Right cardiac atrium (tissue), 5 donors: ENCODE measurements around the gene GSE1. TPM values are rescaled to one million over a fixed set of nuclear protein-coding genes. Genes with fewer than 3 reads are reported as not detected.

Experiments used
- ATAC-seq, 2 donors: fragments of 200-7000 bp; cut with Tn5 transposase; one replicate each; pipeline versions ENCODE4 v1.8.0 to v1.9.1; 2020; ENCODE audit warnings: moderate library complexity in 2 of 2, mild to moderate bottlenecking in 1 of 2
- DNase-seq, 3 donors: peaks; one replicate each; pipeline ENCODE4 v3.0.0-alpha.2; 2020
- H3K27ac ChIP-seq: one replicate; pipeline ENCODE4 v1.5.1; 2013; ENCODE audit warnings: mild to moderate bottlenecking, low read length, control low read depth, moderate library complexity
- H3K27me3 ChIP-seq: one replicate; pipeline ENCODE4 v1.6.1; 2013; ENCODE audit not compliant: control insufficient read depth, insufficient read depth
- H3K4me1 ChIP-seq: one replicate; pipeline ENCODE4 v1.6.1; 2013; ENCODE audit warnings: low read length; ENCODE audit not compliant: control insufficient read depth, insufficient read depth
- H3K4me3 ChIP-seq: one replicate; pipeline ENCODE4 v1.5.1; 2013; ENCODE audit warnings: low read length, control low read depth
- H3K9me3 ChIP-seq: one replicate; pipeline ENCODE4 v1.6.1; 2013; ENCODE audit warnings: low read length; ENCODE audit not compliant: control insufficient read depth
- whole genome bisulfite sequencing: extraction: QIAGEN DNeasy Blood & Tissue Kit; methylation state at CpG from one replicate; pipeline ENCODE4 v1.1.7; 2013; 5-methylcytosine and 5-hydroxymethylcytosine counted together
- intact Hi-C, 4 donors: fragments of 100-400 bp; cut with DNase I; formaldehyde crosslinking; loops; one replicate each; pipeline versions ENCODE4 v1.11.0 to v1.14.0; 2022 to 2023
- polyA plus RNA-seq: library from polyadenylated mRNA; stranded (reverse); fragments of 200-250 nt; gene quantifications from one replicate; pipeline ENCODE4 v1.2.3, GENCODE V29; 2013
- total RNA-seq, 4 donors: library from RNA; stranded (reverse); fragmentation: NEBNext Ultra II Directional; extraction: Animal tissue kit (Norgen Biotek cat#: 25700); gene quantifications; one replicate each; pipeline ENCODE4 v1.2.1, GENCODE V29; 2021
- donor health status: healthy with polysubstance abuse.
- donor health status: DM: no; HTN: yes; CAD: no.
- donor health status: DM: no; HTN: no; CAD: no.
- donor health status: DM: no; HTN: yes; CAD: no; lungs with severe emphysema.
- donor health status: DM: yes; HTN: yes; CAD: no.

Gene GSE1
- total and polyA plus RNA-seq, 5 donors: 40.3 to 99.8 (median 87.6) TPM

GRCh38 chr16:85592700-85593493 lies 20.2 kb upstream of the GSE1 start:
- Histone ChIP-seq H3K27ac (no peak overlapping the region), H3K9me3 (no peaks in the 10 kb centered on the region), H3K4me1 (no peaks in the 10 kb centered on the region), H3K4me3 (no peak overlapping the region), H3K27me3 (no peaks in the 10 kb centered on the region)
- DNase-seq: peak in 1 of 3 donors; percentile 53
- peak; percentile 36 to 53 for ATAC-seq
- 79% methylated on average over 12 of the region's 12 CpGs for WGBS
- intact Hi-C loops: no loop called here

GRCh38 chr16:85593494-85594221 lies 19.5 kb upstream of the GSE1 start:
- no peaks in the 10 kb centered on the region for H3K27me3 ChIP-seq
- no peaks in the 10 kb centered on the region for H3K4me1 ChIP-seq
- no peak overlapping the region for H3K27ac ChIP-seq
- intact Hi-C loops: no loop called here
- no peak overlapping the region for H3K4me3 ChIP-seq
- WGBS: 73% methylated on average over 21 of the region's 21 CpGs
- H3K9me3 ChIP-seq: no peaks in the 10 kb centered on the region
- peak in 1 of 3 donors; percentile 49 for DNase-seq
- no peak for ATAC-seq

- intact Hi-C loops: no loop called here
- ATAC-seq (no peak), DNase-seq (no peak)
- Histone ChIP-seq H3K27me3 (no peaks in the 10 kb centered on the region), H3K9me3 (no peaks in the 10 kb centered on the region), H3K4me3 (no peak overlapping the region), H3K27ac (no peak overlapping the region), H3K4me1 (no peaks in the 10 kb centered on the region)
- WGBS: 82% methylated on average over 24 of the region's 24 CpGs
Measured at GRCh38 chr16:85594273-85594977, 18.7 kb upstream of the GSE1 start.

GRCh38 chr16:85594978-85595661 lies 18.0 kb upstream of the GSE1 start:
- peaks cover 4% of the 10 kb centered on the region for H3K4me1 ChIP-seq
- DNase-seq (no peak), ATAC-seq (no peak)
- no peaks in the 10 kb centered on the region for H3K9me3 ChIP-seq
- no peaks in the 10 kb centered on the region for H3K27me3 ChIP-seq
- WGBS: 88% methylated on average over 11 of the region's 11 CpGs
- H3K4me3 ChIP-seq: no peak overlapping the region
- intact Hi-C loops: no loop called here
- H3K27ac ChIP-seq: no peak overlapping the region

GRCh38 chr16:85595812-85596502 lies 17.2 kb upstream of the GSE1 start:
- Histone ChIP-seq H3K4me3 (no peak overlapping the region), H3K27me3 (no peaks in the 10 kb centered on the region), H3K4me1 (peaks cover 5% of the 10 kb centered on the region), H3K9me3 (no peaks in the 10 kb centered on the region), H3K27ac (no peak overlapping the region)
- intact Hi-C loops: no loop called here
- ATAC-seq (no peak), DNase-seq (no peak)
- WGBS: 95% methylated on average over 18 of the region's 18 CpGs

GRCh38 chr16:85598141-85598540 lies 15.0 kb upstream of the GSE1 start:
- no peaks in the 10 kb centered on the region for H3K27me3 ChIP-seq
- no peak for DNase-seq
- no peaks in the 10 kb centered on the region for H3K9me3 ChIP-seq
- no peak overlapping the region for H3K27ac ChIP-seq
- ATAC-seq: no peak
- 90% methylated on average over 8 of the region's 8 CpGs for WGBS
- intact Hi-C loops: no loop called here
- H3K4me3 ChIP-seq: no peak overlapping the region
- H3K4me1 ChIP-seq: peaks cover 13% of the 10 kb centered on the region

GRCh38 chr16:85600078-85600477 lies 13.0 kb upstream of the GSE1 start:
- ATAC-seq (peak in 1 of 2 donors; percentile 3), DNase-seq (no peak)
- H3K27me3 ChIP-seq: no peaks in the 10 kb centered on the region
- H3K9me3 ChIP-seq: no peaks in the 10 kb centered on the region
- WGBS: 66% methylated on average over 10 of the region's 10 CpGs
- H3K27ac ChIP-seq: no peak overlapping the region
- H3K4me1 ChIP-seq: peaks cover 14% of the 10 kb centered on the region
- H3K4me3 ChIP-seq: no peak overlapping the region
- intact Hi-C loops: no loop called here

GRCh38 chr16:85600530-85601271 lies 12.4 kb upstream of the GSE1 start:
- no peak for ATAC-seq
- WGBS: 76% methylated on average over 15 of the region's 15 CpGs
- Histone ChIP-seq H3K4me3 (no peak overlapping the region), H3K27ac (no peak overlapping the region), H3K27me3 (no peaks in the 10 kb centered on the region), H3K9me3 (no peaks in the 10 kb centered on the region), H3K4me1 (peaks cover 14% of the 10 kb centered on the region)
- intact Hi-C loops: no loop called here
- no peak for DNase-seq

GRCh38 chr16:85601272-85601639 lies 11.9 kb upstream of the GSE1 start:
- H3K4me1 ChIP-seq: peaks cover 15% of the 10 kb centered on the region

More at GRCh38 chr16:85601272-85601639, 11.9 kb upstream of the GSE1 start:
- DNase-seq (peak in 1 of 3 donors; percentile 75), ATAC-seq (peak; percentile 15 to 19)
- intact Hi-C loops: no loop called here
- Histone ChIP-seq H3K27me3 (no peaks in the 10 kb centered on the region), H3K27ac (no peak overlapping the region), H3K9me3 (no peaks in the 10 kb centered on the region), H3K4me3 (no peak overlapping the region)
- 77% methylated on average over 10 of the region's 10 CpGs for WGBS
